ENCODE data around the gene PIK3R1. TPM values are rescaled to one million over a fixed set of nuclear protein-coding genes. Genes with fewer than 3 reads are reported as not detected.

The PIK3R1 gene
- total RNA-seq, 1 donor, result 73.8 TPM

DNA sequence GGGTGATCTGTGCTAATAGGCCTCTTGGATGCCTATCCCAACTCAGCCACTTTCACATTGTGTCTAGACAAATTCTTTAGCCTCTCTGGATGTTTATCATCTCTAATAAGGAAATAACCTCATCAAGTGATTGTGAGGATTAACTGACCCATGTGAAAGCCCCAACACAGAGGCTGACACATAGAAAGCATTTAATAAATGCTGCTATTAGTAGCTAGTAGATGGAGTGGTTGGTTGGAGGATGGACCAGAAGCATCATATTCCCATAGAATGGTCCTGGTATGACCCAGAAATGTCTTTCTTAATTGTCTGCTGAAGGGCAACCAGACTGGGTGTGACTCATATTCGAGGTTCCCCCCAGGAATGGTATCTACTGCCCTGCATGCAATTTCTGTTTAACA, 124.4 kb downstream of the PIK3R1 start:
- no peak for DNase-seq (ENCODE audit: low read depth)
- TF ChIP-seq, protein P1, sequence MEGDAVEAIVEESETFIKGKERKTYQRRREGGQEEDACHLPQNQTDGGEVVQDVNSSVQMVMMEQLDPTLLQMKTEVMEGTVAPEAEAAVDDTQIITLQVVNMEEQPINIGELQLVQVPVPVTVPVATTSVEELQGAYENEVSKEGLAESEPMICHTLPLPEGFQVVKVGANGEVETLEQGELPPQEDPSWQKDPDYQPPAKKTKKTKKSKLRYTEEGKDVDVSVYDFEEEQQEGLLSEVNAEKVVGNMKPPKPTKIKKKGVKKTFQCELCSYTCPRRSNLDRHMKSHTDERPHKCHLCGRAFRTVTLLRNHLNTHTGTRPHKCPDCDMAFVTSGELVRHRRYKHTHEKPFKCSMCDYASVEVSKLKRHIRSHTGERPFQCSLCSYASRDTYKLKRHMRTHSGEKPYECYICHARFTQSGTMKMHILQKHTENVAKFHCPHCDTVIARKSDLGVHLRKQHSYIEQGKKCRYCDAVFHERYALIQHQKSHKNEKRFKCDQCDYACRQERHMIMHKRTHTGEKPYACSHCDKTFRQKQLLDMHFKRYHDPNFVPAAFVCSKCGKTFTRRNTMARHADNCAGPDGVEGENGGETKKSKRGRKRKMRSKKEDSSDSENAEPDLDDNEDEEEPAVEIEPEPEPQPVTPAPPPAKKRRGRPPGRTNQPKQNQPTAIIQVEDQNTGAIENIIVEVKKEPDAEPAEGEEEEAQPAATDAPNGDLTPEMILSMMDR (IDR thresholded peaks at IDR 0.05; ENCODE audit: insufficient read depth, low read depth, low read length), result no peak
- H3K4me3 ChIP-seq (ENCODE audit: low read depth, low read length), result no peak overlapping the region

DNA sequence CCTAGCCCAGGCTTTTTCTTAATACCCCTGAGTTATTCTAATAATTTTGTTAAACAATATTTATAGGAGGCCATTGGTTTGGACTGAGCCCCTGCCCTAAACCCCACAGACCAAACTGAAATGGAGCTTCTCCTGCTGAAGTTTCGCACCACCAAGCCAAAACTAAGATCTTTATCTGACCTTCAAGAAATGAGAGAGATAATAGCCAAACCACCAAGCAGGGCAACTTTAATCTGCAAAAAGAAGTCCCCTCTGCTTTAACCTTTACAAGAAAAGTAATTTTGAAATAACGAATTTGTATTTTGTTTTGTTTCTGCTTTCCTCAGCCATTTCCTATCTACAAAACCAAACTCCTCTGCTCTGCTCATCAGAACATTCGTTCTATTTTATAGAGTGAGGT, 125.5 kb downstream of the PIK3R1 start:
- DNase-seq (ENCODE audit: low read depth), result no peak
- TF ChIP-seq, protein P1 (IDR thresholded peaks at IDR 0.05; ENCODE audit: insufficient read depth, low read depth, low read length), result no peak
- no peak overlapping the region for H3K4me3 ChIP-seq (ENCODE audit: low read depth, low read length)

DNA sequence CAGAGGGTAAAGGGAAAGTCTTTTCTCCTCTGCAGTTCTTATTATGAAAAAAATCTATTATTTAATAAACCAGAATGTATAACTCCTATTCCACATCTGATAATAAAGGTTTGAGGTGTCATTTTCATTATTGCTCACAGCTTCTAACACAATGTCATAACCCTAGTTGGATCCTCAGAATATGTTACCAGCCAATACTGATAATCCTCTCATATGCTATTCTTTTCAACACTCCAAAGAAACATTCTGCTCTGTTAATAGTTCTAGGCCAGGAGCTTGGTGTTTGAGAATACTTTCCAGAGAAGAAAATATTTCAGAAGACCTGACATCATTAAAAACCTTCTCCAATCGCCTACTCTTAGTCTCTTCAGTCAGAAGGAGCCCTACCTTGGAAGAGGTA, 127.1 kb downstream of the PIK3R1 start:
- TF ChIP-seq, protein P1 (IDR thresholded peaks at IDR 0.05; ENCODE audit: insufficient read depth, low read depth, low read length), result no peak
- no peak for DNase-seq (ENCODE audit: low read depth)
- no peak overlapping the region for H3K4me3 ChIP-seq (ENCODE audit: low read depth, low read length)

DNA sequence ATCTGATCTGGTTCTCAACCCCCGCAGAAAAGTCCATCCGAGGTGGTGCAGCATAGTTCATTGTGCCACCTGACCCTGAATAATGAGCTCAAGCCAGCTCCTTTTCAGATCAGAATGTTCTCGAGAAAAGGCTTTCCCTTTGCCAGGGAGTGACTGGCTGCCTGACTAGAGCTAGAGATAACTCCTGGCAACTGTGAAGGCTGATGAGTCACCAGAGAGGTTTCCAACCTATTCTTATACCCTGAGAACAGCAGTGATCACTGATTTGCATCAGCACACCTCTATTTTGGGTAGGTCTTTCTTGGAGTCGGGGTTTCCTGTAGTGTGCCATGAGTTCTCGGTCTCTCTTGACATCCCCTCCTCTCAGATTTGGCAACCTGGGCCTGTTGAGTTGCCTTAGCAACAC, 127.9 kb downstream of the PIK3R1 start:
- DNase-seq (ENCODE audit: low read depth), result peak; percentile 77
- TF ChIP-seq, protein P1 (IDR thresholded peaks at IDR 0.05; ENCODE audit: insufficient read depth, low read depth, low read length), result no peak
- H3K4me3 ChIP-seq (ENCODE audit: low read depth, low read length), result no peak overlapping the region

DNA sequence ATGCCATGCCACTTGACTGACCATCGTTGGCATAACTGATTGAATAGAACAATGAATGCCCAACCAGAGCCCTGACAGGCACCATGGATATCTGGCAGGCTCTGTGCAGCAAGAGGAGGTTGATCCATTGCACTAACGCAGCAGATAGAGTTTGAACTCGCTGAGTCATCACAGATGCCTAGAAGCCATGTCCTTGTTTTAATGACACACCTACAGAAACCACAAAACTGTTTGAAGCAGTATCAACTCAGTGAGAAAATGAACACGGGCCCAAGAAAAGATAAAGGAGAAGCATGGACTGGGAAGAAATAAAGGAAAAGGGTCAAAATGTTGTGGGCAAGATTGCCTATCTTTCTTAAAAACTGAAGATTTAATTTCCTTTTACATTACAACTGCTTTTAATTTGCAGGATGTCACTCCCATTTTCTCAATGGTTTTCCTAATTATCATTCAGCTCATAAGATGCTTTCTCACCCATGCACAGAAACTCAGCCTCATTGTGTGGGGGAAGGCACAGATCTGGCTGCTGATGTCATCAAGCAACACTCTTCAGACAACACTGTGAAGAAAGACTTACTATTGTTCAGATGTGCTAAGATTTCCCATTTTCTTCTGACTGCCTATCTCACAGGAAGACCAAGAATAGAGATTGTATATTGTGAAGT, 129.0 kb downstream of the PIK3R1 start:
- TF ChIP-seq, protein P1 (IDR thresholded peaks at IDR 0.05; ENCODE audit: insufficient read depth, low read depth, low read length), result no peak
- H3K4me3 ChIP-seq (ENCODE audit: low read depth, low read length), result no peak overlapping the region
- DNase-seq (ENCODE audit: low read depth), result peak; percentile 65

DNA sequence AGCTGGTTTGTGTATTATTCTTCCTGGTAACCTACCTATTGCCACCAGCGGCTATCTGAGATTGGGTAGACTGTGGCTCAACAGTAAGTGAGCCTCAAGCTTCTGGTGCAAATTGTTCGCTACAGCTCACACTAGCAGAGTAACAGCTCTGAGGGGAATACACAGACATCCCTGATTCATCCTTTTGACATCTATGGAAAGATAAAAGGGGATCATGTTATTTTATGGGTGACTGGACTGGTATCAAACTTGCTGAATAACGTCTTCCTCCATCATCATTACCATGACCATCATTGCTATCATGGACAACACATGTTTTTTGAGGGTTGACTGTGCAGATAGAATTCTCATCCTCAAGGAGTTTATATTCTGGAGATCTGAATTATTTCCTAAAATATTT, 129.6 kb downstream of the PIK3R1 start:
- no peak overlapping the region for H3K4me3 ChIP-seq (ENCODE audit: low read depth, low read length)
- no peak for DNase-seq (ENCODE audit: low read depth)
- TF ChIP-seq, protein P1 (IDR thresholded peaks at IDR 0.05; ENCODE audit: insufficient read depth, low read depth, low read length), result no peak

DNA sequence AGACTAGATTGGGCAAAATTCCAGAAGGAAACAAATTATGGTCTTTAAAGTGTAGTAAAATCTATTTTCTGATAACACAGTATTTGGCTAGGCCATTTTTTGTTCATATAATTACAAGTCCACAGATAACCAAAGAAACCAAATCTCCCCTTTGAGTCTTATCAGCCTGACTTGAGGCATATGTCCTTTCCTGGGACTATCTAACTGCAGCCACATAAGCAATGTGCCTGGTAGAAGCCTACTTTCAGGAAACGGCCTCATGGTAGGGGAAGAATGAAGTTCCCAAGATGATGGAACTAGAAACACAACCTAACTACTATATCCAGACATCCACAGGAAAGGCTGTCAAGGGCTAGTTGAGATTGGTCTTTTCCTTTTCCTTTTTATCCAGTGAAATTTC, 130.0 kb downstream of the PIK3R1 start:
- TF ChIP-seq, protein P1 (IDR thresholded peaks at IDR 0.05; ENCODE audit: insufficient read depth, low read depth, low read length), result no peak
- no peak for DNase-seq (ENCODE audit: low read depth)
- no peak overlapping the region for H3K4me3 ChIP-seq (ENCODE audit: low read depth, low read length)
